A549 (cell line): Measurements from ENCODE around the gene OLIG2.

Experiments
- CTCF ChIP-seq: fragments of >200 bp; sonication (Bioruptor Twin); formaldehyde crosslinking; IDR thresholded peaks from 3 replicates; pipeline ENCODE4 v1.5.1; 2016
- NR3C1 ChIP-seq: fragments of >200 bp; sonication (Bioruptor Twin); formaldehyde crosslinking; IDR thresholded peaks from 3 replicates; pipeline ENCODE4 v1.6.1; 2017
- POLR2AphosphoS2 ChIP-seq: conservative IDR thresholded peaks from 2 replicates; pipeline ENCODE4 v1.6.1; 2012; ENCODE audit warnings: low read length, improper control_type of control experiment, inconsistent platforms
- USF2 ChIP-seq: fragments of 450-650 bp; IDR thresholded peaks from 2 replicates; pipeline ENCODE4 v1.6.1; 2014; ENCODE audit warnings: antibody characterized with exemption

- TF ChIP-seq USF2 (no peak), CTCF (no peak), POLR2AphosphoS2 (no peak), NR3C1 (no peak)
Observed at GRCh38 chr21:33029975-33030461, 4.3 kb downstream of the OLIG2 start.
